Stomach (tissue), 4 donors: Measurements from ENCODE around the gene STAT5A.
"Not testable (repeated sequence)": the region's sequence is repeated elsewhere in the genome, so short reads cannot be mapped to it uniquely, and the experiment has no call there.

Experiments
- POLR2A ChIP-seq, 4 donors: fragments of 450-650 bp; IDR thresholded peaks; one replicate each; pipeline ENCODE4 v1.6.1; 2016; ENCODE audit warnings: antibody characterized with exemption in 4 of 4, control low read depth in 2 of 4, mild to moderate bottlenecking in 1 of 4, moderate library complexity in 1 of 4
- POLR2AphosphoS5 ChIP-seq, 3 donors: sonication (generic); formaldehyde crosslinking; IDR thresholded peaks; one replicate each; pipeline ENCODE4 v1.6.1; 2016; ENCODE audit warnings: antibody characterized with exemption in 3 of 3

DNA sequence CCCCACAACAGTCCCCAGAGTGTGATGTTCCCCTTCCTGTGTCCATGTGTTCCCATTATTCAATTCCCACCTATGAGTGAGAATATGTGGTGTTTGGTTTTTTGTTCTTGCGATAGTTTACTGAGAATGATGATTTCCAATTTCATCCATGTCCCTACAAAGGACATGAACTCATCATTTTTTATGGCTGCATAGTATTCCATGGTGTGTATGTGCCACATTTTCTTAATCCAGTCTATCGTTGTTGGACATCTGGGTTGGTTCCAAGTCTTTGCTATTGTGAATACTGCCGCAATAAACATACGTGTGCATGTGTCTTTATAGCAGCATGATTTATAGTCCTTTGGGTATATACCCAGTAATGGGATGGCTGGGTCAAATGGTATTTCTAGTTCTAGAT is 23.9 kb upstream of the STAT5A start:
- not testable (repeated sequence) for TF ChIP-seq POLR2AphosphoS5, POLR2A (IDR thresholded peaks at IDR 0.05)
